Measurements from ENCODE around the gene TEKT2.

DNA sequence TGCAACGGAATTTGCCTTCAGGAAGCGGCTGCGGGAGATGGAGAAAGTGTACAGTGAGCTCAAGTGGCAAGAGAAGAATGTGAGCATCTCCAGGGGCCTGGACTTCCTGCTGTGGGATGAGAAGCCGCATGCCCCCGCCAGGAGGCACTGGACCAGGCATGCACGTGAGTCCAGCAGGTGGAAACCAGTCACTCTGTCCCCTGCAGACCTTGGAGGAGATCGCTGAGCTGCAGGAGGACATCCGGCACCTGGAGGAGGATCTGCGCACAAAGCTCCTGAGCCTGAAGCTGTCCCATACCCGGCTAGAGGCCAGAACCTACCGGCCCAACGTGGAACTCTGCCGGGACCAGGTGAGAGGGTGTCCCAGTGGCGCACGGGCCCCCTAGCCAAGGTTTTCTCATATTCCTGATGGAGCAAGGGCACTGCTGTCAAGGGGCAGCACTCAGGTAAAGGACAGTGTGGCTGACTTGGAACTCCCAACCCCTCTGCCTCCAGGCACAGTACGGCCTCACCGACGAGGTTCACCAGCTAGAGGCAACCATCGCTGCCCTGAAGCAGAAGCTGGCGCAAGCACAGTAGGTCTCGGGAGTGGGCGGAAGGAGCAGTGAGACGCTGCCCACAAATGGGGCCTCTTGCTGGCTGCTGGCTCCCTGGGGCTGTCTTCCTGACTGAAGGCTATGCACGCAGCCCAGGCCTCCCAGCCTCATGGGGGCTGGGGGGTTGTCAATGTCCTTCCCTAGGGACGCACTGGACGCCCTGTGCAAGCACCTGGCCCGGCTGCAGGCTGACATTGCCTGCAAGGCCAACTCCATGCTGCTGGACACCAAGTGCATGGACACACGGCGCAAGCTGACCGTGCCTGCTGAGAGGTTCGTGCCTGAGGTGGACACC lies 3.6 kb downstream of the TEKT2 start:
- TF ChIP-seq CTCF (IDR thresholded peaks at IDR 0.05) = no peak
- no peak for TF ChIP-seq POLR2A (IDR thresholded peaks at IDR 0.05; ENCODE audit: low read length)
- no peak for TF ChIP-seq BCL3 (IDR thresholded peaks at IDR 0.05)
- TF ChIP-seq SMC3 (IDR thresholded peaks at IDR 0.05) = no peak
